IgD-negative memory B cell (primary cell): ENCODE results near the gene PLEKHM3. TPM values are rescaled to one million over a fixed set of nuclear protein-coding genes. Genes with fewer than 3 reads are reported as not detected.

Experiments
- H3K27ac Mint-ChIP-seq, 3 donors: one replicate each; pipeline ENCODE4 v1.8.0; 2020 to 2022; ENCODE audit warnings: mild to moderate bottlenecking in 3 of 3, mixed read lengths in 3 of 3, moderate library complexity in 1 of 3
- H3K27me3 Mint-ChIP-seq: one replicate; pipeline ENCODE4 v1.8.0; 2021; ENCODE audit warnings: mixed read lengths
- H3K36me3 Mint-ChIP-seq: one replicate; pipeline ENCODE4 v1.8.0; 2020; ENCODE audit warnings: mild to moderate bottlenecking, mixed read lengths
- H3K4me1 Mint-ChIP-seq, 3 donors: one replicate each; pipeline ENCODE4 v1.8.0; 2020 to 2022; ENCODE audit warnings: mixed read lengths in 3 of 3, mild to moderate bottlenecking in 1 of 3
- H3K4me3 Mint-ChIP-seq, 4 donors: one replicate each; pipeline ENCODE4 v1.8.0; 2020 to 2022; ENCODE audit warnings: mild to moderate bottlenecking in 4 of 4, mixed read lengths in 4 of 4, moderate library complexity in 3 of 4
- H3K9me3 Mint-ChIP-seq, 3 donors: one replicate each; pipeline ENCODE4 v1.8.0; 2020 to 2021; ENCODE audit warnings: mixed read lengths in 3 of 3, mild to moderate bottlenecking in 1 of 3
- polyA plus RNA-seq: library from polyadenylated mRNA; unstranded; fragments of 300-500 nt; fragmentation: Illumina TruSeq; gene quantifications from one replicate; pipeline ENCODE4 v1.2.3, GENCODE V29; 2021

Gene PLEKHM3
- polyA plus RNA-seq, 1 donor from 2014 or later, result 2.5 TPM

DNA sequence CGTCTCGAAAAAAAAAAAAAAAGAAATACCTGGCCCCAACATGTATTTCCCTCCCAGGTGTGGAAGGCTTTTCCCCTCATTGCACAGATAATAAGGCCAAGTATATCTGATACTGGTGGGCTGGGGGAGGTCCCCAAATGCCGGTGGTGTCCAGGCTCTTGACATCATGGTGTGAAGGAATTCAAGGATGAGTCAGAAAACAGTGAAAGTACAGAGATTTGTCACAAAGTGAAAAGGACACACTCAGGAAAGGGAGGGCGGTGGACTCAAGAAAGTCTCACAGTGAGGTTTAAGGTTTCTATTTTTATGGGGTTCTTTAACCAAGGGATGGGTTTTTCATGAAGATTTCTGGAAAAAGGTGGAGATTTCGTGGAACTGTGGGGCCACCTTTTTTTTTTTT, 217.8 kb downstream of the PLEKHM3 start:
- H3K36me3 Mint-ChIP-seq, result no peaks in the 10 kb centered on the region

DNA sequence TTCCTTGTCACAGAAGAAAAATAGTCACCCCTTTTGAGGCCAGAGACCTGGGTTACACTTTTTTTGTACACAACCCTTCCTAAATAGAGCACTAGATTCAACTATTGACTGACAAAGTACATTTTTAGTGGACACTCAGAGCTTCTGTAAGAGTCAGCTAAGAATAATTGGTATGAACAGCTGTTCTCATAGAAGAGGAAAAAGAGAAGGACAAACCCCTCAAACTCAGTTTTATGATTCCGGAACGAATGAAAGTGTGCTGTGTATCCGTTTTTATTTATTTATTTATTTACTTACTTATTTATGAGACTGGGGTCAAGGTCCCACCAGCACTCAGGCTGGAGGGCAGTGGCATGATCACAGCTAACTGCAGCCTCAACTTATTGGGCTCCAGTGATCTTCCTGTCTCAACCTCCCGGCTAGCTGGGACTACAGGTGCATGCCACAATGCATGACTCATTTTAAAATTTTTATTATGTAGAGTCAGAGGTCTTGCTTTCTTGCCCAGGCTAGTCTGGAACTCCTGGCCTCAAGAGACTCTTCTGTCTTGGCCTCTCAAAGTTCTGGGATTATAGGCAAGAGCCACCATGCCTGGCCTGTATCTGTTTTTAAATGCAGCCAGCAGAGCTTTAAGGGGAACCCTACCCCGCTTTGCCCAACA, 219.6 kb downstream of the PLEKHM3 start:
- Mint-ChIP-seq H3K27me3 (peaks cover 11% of the 10 kb centered on the region), H3K9me3 (peaks cover 0 to 2% (median 0%) of the 10 kb centered on the region in 3 donors), H3K4me1 (peaks cover 0 to 3% (median 2%) of the 10 kb centered on the region in 3 donors), H3K36me3 (no peaks in the 10 kb centered on the region), H3K27ac (no peak overlapping the region), H3K4me3 (no peak overlapping the region)

More for the DNA sequence above, 217.8 kb downstream of the PLEKHM3 start:
- H3K4me1 Mint-ChIP-seq, result peaks cover 0 to 2% (median 2%) of the 10 kb centered on the region in 3 donors
- H3K27me3 Mint-ChIP-seq, result peaks cover 11% of the 10 kb centered on the region
- no peak overlapping the region for H3K4me3 Mint-ChIP-seq
- peak overlapping the region in 1 of 3 donors; percentile 25 for H3K27ac Mint-ChIP-seq
- peaks cover 0 to 2% (median 0%) of the 10 kb centered on the region in 3 donors for H3K9me3 Mint-ChIP-seq

DNA sequence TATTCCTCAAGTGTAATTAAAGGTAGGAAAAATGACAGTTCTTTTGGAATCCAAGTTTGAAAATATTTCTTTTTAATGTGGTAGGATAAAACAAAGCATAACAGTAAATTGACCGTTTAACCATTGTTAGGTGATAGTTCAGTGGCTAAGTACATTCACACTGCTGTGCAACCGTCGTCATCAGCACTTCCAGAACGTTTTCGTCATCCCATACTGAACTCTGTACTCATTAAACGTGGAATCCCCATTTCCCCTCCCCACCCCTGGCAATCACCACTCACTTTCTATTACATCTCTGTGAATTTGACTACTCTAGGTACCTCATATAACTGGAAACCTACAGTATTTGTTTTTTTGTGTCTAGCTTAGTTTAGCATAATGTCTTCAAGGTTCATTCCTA, 222.7 kb downstream of the PLEKHM3 start:
- H3K36me3 Mint-ChIP-seq, result no peaks in the 10 kb centered on the region
- peaks cover 7% of the 10 kb centered on the region for H3K27me3 Mint-ChIP-seq
- H3K4me3 Mint-ChIP-seq, result no peak overlapping the region
- peaks cover 0 to 2% (median 0%) of the 10 kb centered on the region in 3 donors for H3K9me3 Mint-ChIP-seq
- H3K27ac Mint-ChIP-seq, result no peak overlapping the region
- peaks cover 0 to 3% (median 0%) of the 10 kb centered on the region in 3 donors for H3K4me1 Mint-ChIP-seq

DNA sequence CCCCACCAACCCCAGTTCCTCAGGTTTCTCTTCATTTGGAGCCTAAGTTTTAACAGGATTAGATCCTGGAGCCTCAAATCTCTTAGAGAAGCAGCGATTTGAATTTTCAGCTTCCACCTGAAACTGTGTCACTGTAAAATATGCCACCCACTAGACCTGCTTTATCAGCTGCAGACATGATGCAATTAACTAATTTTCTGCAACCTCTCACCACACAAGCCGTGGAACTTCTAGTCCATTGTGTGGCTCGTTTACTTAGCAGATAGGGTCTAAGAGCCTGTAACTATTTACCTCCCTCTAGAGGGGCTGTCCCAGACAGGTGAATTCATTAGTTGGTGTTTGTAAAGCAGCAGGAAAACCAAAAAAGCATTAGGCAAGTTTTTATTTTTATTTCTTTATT, 224.1 kb downstream of the PLEKHM3 start:
- peaks cover 4% of the 10 kb centered on the region for H3K27me3 Mint-ChIP-seq
- H3K36me3 Mint-ChIP-seq, result no peaks in the 10 kb centered on the region
- H3K27ac Mint-ChIP-seq, result no peak overlapping the region
- H3K4me3 Mint-ChIP-seq, result no peak overlapping the region
- peaks cover 0 to 2% (median 0%) of the 10 kb centered on the region in 3 donors for H3K9me3 Mint-ChIP-seq
- H3K4me1 Mint-ChIP-seq, result peaks cover 0 to 3% (median 0%) of the 10 kb centered on the region in 3 donors

DNA sequence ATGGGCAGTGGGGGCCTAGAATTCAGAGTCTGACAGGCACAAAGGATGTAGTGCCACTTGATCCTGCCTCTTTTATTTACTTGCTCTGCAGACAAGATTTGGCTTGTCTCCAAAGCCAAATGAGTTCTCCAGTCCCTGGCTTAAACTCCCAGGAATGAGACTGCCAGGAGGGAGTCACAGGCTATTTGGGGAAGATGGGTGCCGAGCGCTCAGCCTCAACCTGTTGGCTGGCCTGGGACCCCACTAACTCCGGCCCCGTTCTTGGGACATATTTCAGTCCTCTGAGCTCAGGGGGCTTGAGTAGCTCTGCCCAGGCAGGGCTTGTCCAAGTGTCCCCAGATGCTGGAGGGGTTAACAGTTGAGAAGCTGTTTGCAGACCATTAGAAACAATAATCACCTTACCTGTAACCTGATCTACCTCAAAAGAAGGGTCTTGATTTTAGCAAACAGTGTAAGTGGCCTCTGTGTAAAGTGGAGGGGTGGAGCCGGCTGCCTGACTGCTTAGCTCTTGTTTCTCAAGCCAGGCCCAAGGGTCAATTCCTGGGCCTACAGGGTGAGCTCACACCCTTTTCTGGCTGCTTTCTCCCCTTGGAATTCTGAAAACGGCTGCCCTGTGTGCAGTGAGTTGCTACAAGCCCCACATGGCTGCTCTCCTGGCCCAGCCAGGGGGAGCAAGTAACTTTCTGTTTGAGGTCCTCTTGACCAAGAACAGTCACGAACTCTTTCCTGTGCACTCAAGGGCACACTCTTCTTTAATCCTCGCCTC, 228.6 kb downstream of the PLEKHM3 start:
- peaks cover 3% of the 10 kb centered on the region for H3K27me3 Mint-ChIP-seq
- H3K9me3 Mint-ChIP-seq, result no peaks in the 10 kb centered on the region
- H3K4me1 Mint-ChIP-seq, result peaks cover 0 to 3% (median 0%) of the 10 kb centered on the region in 3 donors
- H3K4me3 Mint-ChIP-seq, result no peak overlapping the region
- no peaks in the 10 kb centered on the region for H3K36me3 Mint-ChIP-seq
- H3K27ac Mint-ChIP-seq, result no peak overlapping the region

DNA sequence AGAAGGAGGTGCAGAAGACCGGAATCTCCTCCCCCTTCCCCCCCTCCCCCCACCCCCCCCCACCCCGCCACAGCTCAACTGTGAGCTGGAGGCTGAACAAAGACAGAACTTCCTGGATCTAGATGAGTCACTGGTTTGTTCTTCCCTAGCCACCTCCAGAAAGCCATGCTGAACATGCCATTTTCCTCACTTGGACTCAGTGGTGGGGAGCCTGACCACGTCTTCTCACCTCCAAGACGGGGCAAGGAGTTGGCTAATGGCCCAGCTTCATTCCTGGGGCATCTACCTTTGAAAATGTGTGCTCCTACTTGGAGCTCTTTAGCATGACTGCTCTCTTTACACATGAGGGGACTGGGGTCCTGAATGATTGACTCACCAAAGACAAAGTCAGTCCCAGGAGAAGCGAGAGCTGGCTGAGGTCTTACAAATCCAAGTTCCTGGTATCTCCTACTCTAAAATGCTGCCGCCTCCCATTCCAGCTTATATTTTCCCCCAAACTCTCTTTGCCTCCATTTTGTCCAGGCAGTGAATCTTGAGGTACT, 233.0 kb downstream of the PLEKHM3 start:
- Mint-ChIP-seq H3K36me3 (no peaks in the 10 kb centered on the region), H3K9me3 (no peaks in the 10 kb centered on the region), H3K27me3 (peaks cover 11% of the 10 kb centered on the region), H3K4me3 (no peak overlapping the region), H3K4me1 (peaks cover 0 to 2% (median 0%) of the 10 kb centered on the region in 3 donors), H3K27ac (no peak overlapping the region)

DNA sequence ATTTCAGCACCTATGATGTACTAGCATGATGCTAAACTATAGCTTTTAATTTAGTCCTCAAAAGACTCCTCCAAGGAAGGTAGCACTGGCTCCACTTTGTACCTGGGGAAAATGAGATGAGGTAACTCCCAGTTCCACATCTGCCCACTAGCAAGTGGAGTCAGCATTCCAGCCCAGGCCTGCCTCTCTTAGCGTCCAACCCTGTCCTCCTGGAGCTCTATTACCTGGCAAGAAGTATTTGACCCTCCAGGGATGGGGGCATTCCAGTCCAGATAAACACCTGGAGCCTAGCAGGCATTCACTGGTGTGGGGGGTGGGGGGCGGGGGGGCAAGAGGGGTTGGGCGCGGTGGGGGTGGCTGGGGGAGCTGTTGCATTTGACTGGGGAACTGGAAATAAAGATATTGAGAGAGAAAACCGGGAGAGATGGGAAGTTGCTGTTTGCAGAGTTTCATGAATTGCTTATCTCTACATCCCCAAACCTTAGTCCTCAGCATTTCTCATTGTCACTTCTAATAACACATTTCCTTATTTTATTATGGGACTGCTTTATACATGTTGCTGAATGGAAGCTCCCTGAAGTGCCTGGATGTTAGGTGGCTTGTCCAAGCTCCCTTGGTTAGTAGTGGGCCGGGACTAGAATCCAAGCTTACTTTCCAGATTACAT, 233.6 kb downstream of the PLEKHM3 start:
- peaks cover 11% of the 10 kb centered on the region for H3K27me3 Mint-ChIP-seq
- H3K9me3 Mint-ChIP-seq, result no peaks in the 10 kb centered on the region
- H3K36me3 Mint-ChIP-seq, result no peaks in the 10 kb centered on the region
- H3K4me1 Mint-ChIP-seq, result peaks cover 0 to 2% (median 0%) of the 10 kb centered on the region in 3 donors
- no peak overlapping the region for H3K4me3 Mint-ChIP-seq
- H3K27ac Mint-ChIP-seq, result peak overlapping the region in 1 of 3 donors; percentile 13

DNA sequence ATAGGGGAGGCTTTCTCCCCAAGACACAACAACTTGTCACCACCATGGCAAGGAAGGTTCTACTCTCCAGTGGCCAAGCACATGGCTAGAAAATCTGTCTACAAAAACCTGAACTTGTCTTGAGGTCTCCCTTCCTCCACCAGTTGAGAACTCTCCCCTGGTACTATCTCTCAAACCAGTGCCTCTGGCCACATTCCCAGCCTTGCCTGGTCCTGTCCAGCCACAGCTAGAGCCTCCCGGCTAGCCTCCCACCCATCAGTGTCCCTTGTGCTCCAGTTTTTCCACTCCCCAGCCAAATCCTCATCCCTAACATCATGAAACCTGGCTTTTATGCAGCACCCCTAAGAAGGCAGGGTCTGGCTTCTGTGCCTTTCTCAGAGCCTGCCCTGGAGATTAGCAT, 234.4 kb downstream of the PLEKHM3 start:
- no peaks in the 10 kb centered on the region for H3K36me3 Mint-ChIP-seq

DNA sequence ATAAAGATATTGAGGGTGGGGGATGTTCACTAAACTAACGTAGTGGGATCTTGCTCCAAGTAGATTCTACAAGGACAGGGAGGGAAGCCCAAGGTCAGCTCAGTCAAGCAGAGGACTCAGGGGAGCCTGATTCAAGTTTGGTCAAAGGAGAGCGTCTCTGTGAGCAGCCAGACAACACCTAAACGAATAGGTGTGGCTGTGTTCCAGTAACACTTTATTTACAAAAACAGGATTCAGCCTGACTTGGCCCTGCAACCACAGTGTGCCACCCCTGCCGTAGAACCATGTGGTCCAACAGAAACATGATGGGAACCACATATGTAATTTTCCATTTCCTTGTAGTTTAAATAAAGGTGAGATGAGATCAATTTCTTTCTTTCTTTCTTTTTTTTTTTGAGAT, 237.5 kb downstream of the PLEKHM3 start:
- Mint-ChIP-seq H3K9me3 (no peaks in the 10 kb centered on the region), H3K4me3 (no peak overlapping the region), H3K27ac (peak overlapping the region in 1 of 3 donors; percentile 89), H3K36me3 (no peaks in the 10 kb centered on the region), H3K27me3 (peaks cover 11% of the 10 kb centered on the region), H3K4me1 (peaks cover 0 to 2% (median 0%) of the 10 kb centered on the region in 3 donors)

More for the DNA sequence above, 234.4 kb downstream of the PLEKHM3 start:
- Mint-ChIP-seq H3K27ac (no peak overlapping the region), H3K9me3 (no peaks in the 10 kb centered on the region), H3K4me1 (peaks cover 0 to 2% (median 0%) of the 10 kb centered on the region in 3 donors), H3K4me3 (no peak overlapping the region), H3K27me3 (peaks cover 11% of the 10 kb centered on the region)

DNA sequence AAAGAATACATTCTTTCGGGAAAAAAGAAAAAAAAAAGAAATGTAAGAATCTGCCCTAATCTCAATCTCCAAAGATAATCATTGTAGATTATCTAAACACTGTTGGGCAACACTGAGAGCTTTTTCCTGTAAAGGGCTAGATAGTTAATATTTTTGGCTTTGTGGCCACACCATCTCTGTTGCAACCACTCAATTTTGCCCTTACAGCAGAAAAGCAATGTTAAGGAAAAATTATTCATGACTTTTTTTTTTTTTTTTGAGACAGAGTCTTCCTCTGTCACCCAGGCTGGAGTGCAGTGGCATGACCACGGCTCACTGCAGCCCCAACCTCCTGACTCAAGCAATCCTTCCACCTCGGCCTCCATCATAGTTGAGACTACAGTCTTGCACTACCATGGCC, 238.3 kb downstream of the PLEKHM3 start:
- Mint-ChIP-seq H3K27me3 (peaks cover 9% of the 10 kb centered on the region), H3K4me3 (no peak overlapping the region), H3K4me1 (peaks cover 0 to 2% (median 0%) of the 10 kb centered on the region in 3 donors), H3K27ac (no peak overlapping the region), H3K36me3 (no peaks in the 10 kb centered on the region), H3K9me3 (no peaks in the 10 kb centered on the region)

DNA sequence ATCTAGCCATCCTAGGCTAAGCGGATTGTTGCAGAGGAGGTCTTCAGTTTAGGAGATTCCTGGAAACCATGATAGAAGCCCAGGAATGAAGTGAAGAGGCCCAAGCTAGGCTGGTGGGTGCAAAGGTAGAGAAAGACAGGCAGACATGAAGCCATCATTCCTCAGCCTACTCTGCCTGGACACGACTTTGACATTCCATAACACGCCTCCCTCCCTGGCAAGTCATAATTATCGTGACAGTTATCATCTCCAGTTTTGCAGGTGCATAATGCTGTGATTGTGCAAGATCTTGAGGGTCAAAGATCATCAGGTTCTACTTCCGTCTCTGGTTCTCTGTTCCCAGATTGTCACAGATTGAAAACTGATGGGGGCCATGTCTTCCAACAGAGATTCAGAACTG, 240.4 kb downstream of the PLEKHM3 start:
- Mint-ChIP-seq H3K4me3 (no peak overlapping the region), H3K36me3 (no peaks in the 10 kb centered on the region), H3K9me3 (no peaks in the 10 kb centered on the region), H3K4me1 (no peaks in the 10 kb centered on the region), H3K27ac (no peak overlapping the region), H3K27me3 (no peaks in the 10 kb centered on the region)

DNA sequence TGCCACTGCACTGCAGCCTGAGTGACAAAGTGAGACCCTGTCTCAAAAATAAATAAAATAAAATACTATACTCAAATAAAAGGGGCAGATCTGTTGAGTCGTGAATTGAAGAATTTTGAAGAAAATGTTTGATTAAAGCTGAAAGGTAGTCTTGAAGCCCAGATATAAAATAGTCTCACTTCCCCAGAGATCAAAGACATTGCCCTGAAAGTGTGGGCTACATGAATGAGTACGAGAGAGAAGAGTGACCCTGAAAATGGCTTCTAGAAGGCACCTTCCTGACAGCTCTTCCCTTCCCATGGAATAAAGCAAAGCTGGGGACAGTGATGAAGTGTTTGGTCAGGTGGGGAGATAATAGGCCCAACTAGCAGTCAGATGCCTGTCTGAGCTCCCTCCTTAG, 241.8 kb downstream of the PLEKHM3 start:
- Mint-ChIP-seq H3K4me1 (no peaks in the 10 kb centered on the region), H3K27ac (no peak overlapping the region), H3K27me3 (no peaks in the 10 kb centered on the region), H3K36me3 (no peaks in the 10 kb centered on the region), H3K9me3 (no peaks in the 10 kb centered on the region), H3K4me3 (no peak overlapping the region)

DNA sequence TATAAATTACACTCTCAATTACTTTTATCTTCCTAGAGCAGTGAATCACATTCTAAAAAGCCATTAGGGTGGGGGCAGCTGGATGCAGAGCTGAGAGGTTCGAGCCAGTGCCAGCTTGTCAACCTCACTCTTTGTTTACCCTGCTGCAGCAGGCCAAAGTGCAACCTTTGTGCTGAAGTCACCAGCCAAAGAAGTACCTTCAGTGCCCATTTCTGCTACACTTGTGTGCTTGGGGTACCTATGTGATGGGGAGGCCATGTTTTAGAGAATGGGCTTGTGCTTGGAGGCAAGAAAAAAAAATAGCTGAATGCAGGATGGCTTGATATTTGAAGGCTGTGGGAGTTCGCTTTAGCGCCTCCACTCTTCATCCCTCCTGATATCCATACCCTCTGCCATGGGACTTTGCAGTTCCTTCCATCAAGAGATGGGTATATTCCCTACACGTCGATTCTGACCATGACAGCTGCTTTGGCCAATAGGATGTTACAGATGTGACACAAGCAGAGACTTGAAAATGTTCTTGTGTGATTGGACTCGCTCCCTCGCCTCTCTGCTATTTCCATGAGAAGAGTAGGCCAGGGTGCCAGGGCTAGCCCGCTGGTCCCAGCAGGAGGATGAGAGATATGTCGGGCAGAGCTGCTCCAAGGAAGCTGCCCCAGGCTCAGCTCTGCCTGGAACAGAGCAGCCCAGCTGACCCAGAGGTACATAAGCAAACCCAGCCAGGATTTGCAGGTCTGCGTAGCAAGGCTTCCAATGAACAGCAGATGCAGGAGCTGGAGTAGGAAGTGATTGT, 242.9 kb downstream of the PLEKHM3 start:
- Mint-ChIP-seq H3K4me1 (no peaks in the 10 kb centered on the region), H3K27me3 (no peaks in the 10 kb centered on the region), H3K9me3 (no peaks in the 10 kb centered on the region), H3K36me3 (no peaks in the 10 kb centered on the region), H3K4me3 (no peak overlapping the region), H3K27ac (no peak overlapping the region)

DNA sequence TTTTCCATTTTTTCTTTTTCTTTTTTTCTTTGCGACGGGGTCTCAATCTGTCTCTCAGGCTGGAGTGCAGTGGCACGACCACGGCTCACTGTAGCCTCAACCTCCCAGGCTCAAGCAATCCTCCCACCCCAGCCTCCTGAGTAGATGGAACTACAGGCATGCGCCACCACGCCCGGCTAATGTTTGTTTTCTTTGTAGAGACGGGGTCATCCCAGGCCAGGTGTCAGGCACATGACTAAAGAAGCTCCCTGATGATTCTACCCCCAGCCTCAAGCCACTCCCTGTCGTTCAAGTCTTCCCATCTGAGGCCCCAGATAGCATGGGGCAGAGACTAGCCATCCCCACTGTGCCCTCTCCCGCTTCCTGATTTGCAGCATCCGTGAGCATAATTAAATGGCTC, 245.8 kb downstream of the PLEKHM3 start:
- Mint-ChIP-seq H3K4me3 (no peak overlapping the region), H3K27ac (no peak overlapping the region), H3K27me3 (no peaks in the 10 kb centered on the region), H3K4me1 (no peaks in the 10 kb centered on the region), H3K36me3 (no peaks in the 10 kb centered on the region), H3K9me3 (no peaks in the 10 kb centered on the region)
